ENCODE results near the gene DSG3.

The DSG3 gene

GRCh38 chr18:31402026-31402373 is 45.5 kb upstream of the DSG3 start:
- no peak overlapping the region for H3K23ac ChIP-seq (ENCODE audit: low read length)
- no peak overlapping the region for H2BK120ac ChIP-seq (ENCODE audit: insufficient read depth, low read length, poor library complexity)
- no peak overlapping the region for H4K91ac ChIP-seq (ENCODE audit: low read depth, low read length)
- H3K36me3 ChIP-seq (ENCODE audit: control insufficient read depth in 1 of 2, insufficient read depth in 2 of 2, low read length in 2 of 2): no peaks in the 10 kb centered on the region
- H3K9me3 ChIP-seq (ENCODE audit: insufficient read depth, low read depth, low read length): no peaks in the 10 kb centered on the region
- H3K4ac ChIP-seq (ENCODE audit: low read depth, low read length): no peak overlapping the region
- no peaks in the 10 kb centered on the region for H3K79me1 ChIP-seq (ENCODE audit: low read length)
- H3K27ac ChIP-seq (ENCODE audit: low read depth, low read length): no peak overlapping the region
- DNase-seq: no peak
- peaks cover 2 to 3% of the 10 kb centered on the region in 2 experiments for H3K4me1 ChIP-seq (ENCODE audit: control insufficient read depth in 1 of 2, insufficient read depth in 2 of 2, low read length in 2 of 2)
- no peak overlapping the region for H3K9ac ChIP-seq (ENCODE audit: low read length)
- H3K4me3 ChIP-seq (ENCODE audit: low read depth, low read length): no peak overlapping the region
- H3K27me3 ChIP-seq (ENCODE audit: insufficient read depth, low read length): no peaks in the 10 kb centered on the region
- H2AFZ ChIP-seq (ENCODE audit: insufficient read depth, low read length, poor library complexity): no peak overlapping the region
- H2BK5ac ChIP-seq (ENCODE audit: low read depth, low read length, poor library complexity): no peak overlapping the region
- H3K4me2 ChIP-seq (ENCODE audit: low read length): no peak overlapping the region
- H3K79me2 ChIP-seq (ENCODE audit: control insufficient read depth, insufficient read depth, low read length, poor library complexity): no peaks in the 10 kb centered on the region
- no peak overlapping the region for H2AK5ac ChIP-seq (ENCODE audit: low read length)
- H3K18ac ChIP-seq (ENCODE audit: low read length): no peak overlapping the region
- no peak overlapping the region for H4K8ac ChIP-seq (ENCODE audit: low read depth, low read length)
- no peak overlapping the region for H2BK12ac ChIP-seq (ENCODE audit: low read length)
- no peak overlapping the region for H4K12ac ChIP-seq (ENCODE audit: low read depth, low read length)
- H3K14ac ChIP-seq (ENCODE audit: low read length): no peak overlapping the region

GRCh38 chr18:31403409-31403808 is 44.1 kb upstream of the DSG3 start:
- Histone ChIP-seq H3K79me1 (ENCODE audit: low read length) (no peaks in the 10 kb centered on the region), H3K4ac (ENCODE audit: low read depth, low read length) (no peak overlapping the region), H2BK12ac (ENCODE audit: low read length) (no peak overlapping the region), H3K79me2 (ENCODE audit: control insufficient read depth, insufficient read depth, low read length, poor library complexity) (no peaks in the 10 kb centered on the region), H3K4me1 (ENCODE audit: control insufficient read depth in 1 of 2, insufficient read depth in 2 of 2, low read length in 2 of 2) (no peaks in the 10 kb centered on the region), H3K9me3 (ENCODE audit: insufficient read depth, low read depth, low read length) (no peaks in the 10 kb centered on the region), H3K18ac (ENCODE audit: low read length) (no peak overlapping the region), H3K4me2 (ENCODE audit: low read length) (no peak overlapping the region), H2BK5ac (ENCODE audit: low read depth, low read length, poor library complexity) (no peak overlapping the region), H3K36me3 (ENCODE audit: control insufficient read depth in 1 of 2, insufficient read depth in 2 of 2, low read length in 2 of 2) (no peaks in the 10 kb centered on the region), H2BK120ac (ENCODE audit: insufficient read depth, low read length, poor library complexity) (no peak overlapping the region), H4K8ac (ENCODE audit: low read depth, low read length) (no peak overlapping the region), H4K12ac (ENCODE audit: low read depth, low read length) (no peak overlapping the region), H2AK5ac (ENCODE audit: low read length) (no peak overlapping the region), H3K23ac (ENCODE audit: low read length) (no peak overlapping the region), H3K27me3 (ENCODE audit: insufficient read depth, low read length) (no peaks in the 10 kb centered on the region), H2AFZ (ENCODE audit: insufficient read depth, low read length, poor library complexity) (no peak overlapping the region), H3K4me3 (ENCODE audit: low read depth, low read length) (no peak overlapping the region), H3K9ac (ENCODE audit: low read length) (no peak overlapping the region), H4K91ac (ENCODE audit: low read depth, low read length) (no peak overlapping the region), H3K14ac (ENCODE audit: low read length) (no peak overlapping the region), H3K27ac (ENCODE audit: low read depth, low read length) (no peak overlapping the region)
- no peak for DNase-seq
- no CpG with 5 or more reads among the region's 2 CpGs for WGBS (ENCODE audit: extremely low coverage, insufficient coverage, insufficient read length)

GRCh38 chr18:31407649-31408048 is 39.9 kb upstream of the DSG3 start:
- no peak overlapping the region for H2AFZ ChIP-seq (ENCODE audit: insufficient read depth, low read length, poor library complexity)
- no peaks in the 10 kb centered on the region for H3K9me3 ChIP-seq (ENCODE audit: insufficient read depth, low read depth, low read length)
- no peak overlapping the region for H3K27ac ChIP-seq (ENCODE audit: low read depth, low read length)
- H4K8ac ChIP-seq (ENCODE audit: low read depth, low read length): no peak overlapping the region
- no peak overlapping the region for H2BK5ac ChIP-seq (ENCODE audit: low read depth, low read length, poor library complexity)
- H2BK120ac ChIP-seq (ENCODE audit: insufficient read depth, low read length, poor library complexity): no peak overlapping the region
- no peak overlapping the region for H2AK5ac ChIP-seq (ENCODE audit: low read length)
- peaks cover 2% of the 10 kb centered on the region for H3K79me2 ChIP-seq (ENCODE audit: control insufficient read depth, insufficient read depth, low read length, poor library complexity)
- no peaks in the 10 kb centered on the region for H3K4me1 ChIP-seq (ENCODE audit: control insufficient read depth in 1 of 2, insufficient read depth in 2 of 2, low read length in 2 of 2)
- no peak overlapping the region for H3K14ac ChIP-seq (ENCODE audit: low read length)
- H3K79me1 ChIP-seq (ENCODE audit: low read length): peaks cover 3% of the 10 kb centered on the region
- H3K4ac ChIP-seq (ENCODE audit: low read depth, low read length): no peak overlapping the region
- DNase-seq: no peak
- no peak overlapping the region for H3K4me2 ChIP-seq (ENCODE audit: low read length)
- no peak overlapping the region for H3K4me3 ChIP-seq (ENCODE audit: low read depth, low read length)
- H4K91ac ChIP-seq (ENCODE audit: low read depth, low read length): no peak overlapping the region
- no CpG with 5 or more reads among the region's 3 CpGs for WGBS (ENCODE audit: extremely low coverage, insufficient coverage, insufficient read length)
- H3K18ac ChIP-seq (ENCODE audit: low read length): no peak overlapping the region
- H4K12ac ChIP-seq (ENCODE audit: low read depth, low read length): no peak overlapping the region
- H3K9ac ChIP-seq (ENCODE audit: low read length): no peak overlapping the region
- H3K36me3 ChIP-seq (ENCODE audit: control insufficient read depth in 1 of 2, insufficient read depth in 2 of 2, low read length in 2 of 2): no peaks in the 10 kb centered on the region
- H3K27me3 ChIP-seq (ENCODE audit: insufficient read depth, low read length): no peaks in the 10 kb centered on the region
- no peak overlapping the region for H3K23ac ChIP-seq (ENCODE audit: low read length)
- no peak overlapping the region for H2BK12ac ChIP-seq (ENCODE audit: low read length)

- H3K79me2 ChIP-seq (ENCODE audit: control insufficient read depth, insufficient read depth, low read length, poor library complexity): peaks cover 2% of the 10 kb centered on the region
- no peak overlapping the region for H3K9ac ChIP-seq (ENCODE audit: low read length)
- H3K27me3 ChIP-seq (ENCODE audit: insufficient read depth, low read length): no peaks in the 10 kb centered on the region
- no peak overlapping the region for H3K27ac ChIP-seq (ENCODE audit: low read depth, low read length)
- H2AFZ ChIP-seq (ENCODE audit: insufficient read depth, low read length, poor library complexity): no peak overlapping the region
- H3K4me1 ChIP-seq (ENCODE audit: control insufficient read depth in 1 of 2, insufficient read depth in 2 of 2, low read length in 2 of 2): no peaks in the 10 kb centered on the region
- H3K23ac ChIP-seq (ENCODE audit: low read length): no peak overlapping the region
- no peaks in the 10 kb centered on the region for H3K36me3 ChIP-seq (ENCODE audit: control insufficient read depth in 1 of 2, insufficient read depth in 2 of 2, low read length in 2 of 2)
- no peak overlapping the region for H4K91ac ChIP-seq (ENCODE audit: low read depth, low read length)
- H3K4me2 ChIP-seq (ENCODE audit: low read length): no peak overlapping the region
- H3K4ac ChIP-seq (ENCODE audit: low read depth, low read length): no peak overlapping the region
- H3K18ac ChIP-seq (ENCODE audit: low read length): no peak overlapping the region
- H3K14ac ChIP-seq (ENCODE audit: low read length): no peak overlapping the region
- no peak for DNase-seq
- H2BK12ac ChIP-seq (ENCODE audit: low read length): no peak overlapping the region
- H2BK120ac ChIP-seq (ENCODE audit: insufficient read depth, low read length, poor library complexity): no peak overlapping the region
- peaks cover 3% of the 10 kb centered on the region for H3K79me1 ChIP-seq (ENCODE audit: low read length)
- H2AK5ac ChIP-seq (ENCODE audit: low read length): no peak overlapping the region
- no CpG with 5 or more reads among the region's 4 CpGs for WGBS (ENCODE audit: extremely low coverage, insufficient coverage, insufficient read length)
- H3K9me3 ChIP-seq (ENCODE audit: insufficient read depth, low read depth, low read length): no peaks in the 10 kb centered on the region
- no peak overlapping the region for H4K12ac ChIP-seq (ENCODE audit: low read depth, low read length)
- H3K4me3 ChIP-seq (ENCODE audit: low read depth, low read length): no peak overlapping the region
- no peak overlapping the region for H2BK5ac ChIP-seq (ENCODE audit: low read depth, low read length, poor library complexity)
- H4K8ac ChIP-seq (ENCODE audit: low read depth, low read length): no peak overlapping the region
Measured at GRCh38 chr18:31409276-31409675, 38.3 kb upstream of the DSG3 start.
